Esophagus squamous epithelium (tissue), 5 donors: Measurements from ENCODE around the gene DLL4. TPM values are rescaled to one million over a fixed set of nuclear protein-coding genes. Genes with fewer than 3 reads are reported as not detected.

Experiments
- DNase-seq: peaks from one replicate; lab custom pipeline; 2025; lab: John Stamatoyannopoulos, UW
- H3K27ac ChIP-seq, 4 donors: fragments of 200-600 bp; sonication (generic); one replicate each; pipeline ENCODE4 v1.5.1; 2016 to 2019; ENCODE audit warnings: mild to moderate bottlenecking in 1 of 4
- H3K27me3 ChIP-seq, 4 donors: fragments of 200-600 bp; sonication (generic); 1 replicate in 3 of 4; 2 replicates in 1 of 4; pipeline versions ENCODE4 v1.5.1 to v1.6.0; 2017 to 2021; ENCODE audit warnings: antibody characterized with exemption in 1 of 4
- H3K36me3 ChIP-seq, 3 donors: fragments of 200-600 bp; sonication (generic); one replicate each; pipeline ENCODE4 v1.5.1; 2016 to 2019
- H3K4me1 ChIP-seq, 3 donors: fragments of 200-600 bp; sonication (generic); one replicate each; pipeline ENCODE4 v1.5.1; 2017 to 2019
- H3K4me3 ChIP-seq, 4 donors: fragments of 200-600 bp; sonication (generic); 1 replicate in 3 of 4; 2 replicates in 1 of 4; pipeline ENCODE4 v1.5.1; 2016 to 2019; ENCODE audit warnings: mild to moderate bottlenecking in 2 of 4, moderate library complexity in 1 of 4
- H3K9me3 ChIP-seq, 3 donors: fragments of 200-600 bp; sonication (generic); one replicate each; pipeline ENCODE4 v1.5.1; 2016 to 2019
- CTCF ChIP-seq, 6 experiments: fragments of 450-650 bp in 4 of 6; fragments of 200-600 bp in 2 of 6; sonication (generic) in 2 of 6; IDR thresholded peaks; one replicate each; pipeline ENCODE4 v1.5.1; 2016 to 2019; ENCODE audit warnings: antibody characterized with exemption in 6 of 6, mild to moderate bottlenecking in 4 of 6, moderate library complexity in 4 of 6
- POLR2A ChIP-seq, 4 donors: fragments of 450-650 bp; IDR thresholded peaks; one replicate each; pipeline ENCODE4 v1.6.1; 2017; ENCODE audit warnings: antibody characterized with exemption in 4 of 4, mild to moderate bottlenecking in 4 of 4, moderate library complexity in 3 of 4
- WGBS, 2 donors: methylation state at CpG; one replicate each; pipeline ENCODE4 v1.1.5; 2018; 5-methylcytosine and 5-hydroxymethylcytosine counted together
- intact Hi-C: fragments of 100-400 bp; cut with DNase I; formaldehyde crosslinking; loops from one replicate; pipeline ENCODE4 v1.15.0; 2022
- total RNA-seq, 4 donors: library from RNA; depleted of rRNA; stranded (reverse); fragments of >200 nt; gene quantifications; one replicate each; pipeline ENCODE4 v1.1.0, GENCODE V29; 2016
- donor health status: DM: yes; HTN: yes; CAD: no.

The DLL4 gene
- total RNA-seq, 4 donors from 2014 or later = 0.68 to 4.6 (median 1.3) TPM

GRCh38 chr15:40974879-40975278, 45.7 kb downstream of the DLL4 start:
- no peak overlapping the region for H3K27ac ChIP-seq
- H3K4me3 ChIP-seq = no peak overlapping the region
- H3K36me3 ChIP-seq = peaks cover 19 to 46% (median 28%) of the 10 kb centered on the region in 3 donors
- 81 to 88% methylated on average over 4 of the region's 4 CpGs for WGBS, 2 donors
- peaks cover 0 to 14% (median 0%) of the 10 kb centered on the region in 3 donors for H3K4me1 ChIP-seq
- TF ChIP-seq CTCF (IDR thresholded peaks at IDR 0.05) (no peak), POLR2A (IDR thresholded peaks at IDR 0.05) (no peak)
- no peak for DNase-seq
- intact Hi-C loops = no loop called here
- H3K9me3 ChIP-seq = no peaks in the 10 kb centered on the region
- no peaks in the 10 kb centered on the region for H3K27me3 ChIP-seq

- Histone ChIP-seq H3K4me1 (peaks cover 0 to 12% (median 0%) of the 10 kb centered on the region in 3 donors), H3K36me3 (peaks cover 28 to 66% (median 43%) of the 10 kb centered on the region in 3 donors)
These were observed 47.7 kb downstream of the DLL4 start for GRCh38 chr15:40976819-40977218.

GRCh38 chr15:40978141-40978540, 49.0 kb downstream of the DLL4 start:
- 96% methylated on average over 2 of the region's 2 CpGs; no CpG with 5 or more reads in 1 of the 2 donors for WGBS, 2 donors
- Histone ChIP-seq H3K36me3 (peaks cover 39 to 79% (median 56%) of the 10 kb centered on the region in 3 donors), H3K4me1 (no peaks in the 10 kb centered on the region), H3K4me3 (no peak overlapping the region), H3K9me3 (no peaks in the 10 kb centered on the region), H3K27ac (no peak overlapping the region), H3K27me3 (no peaks in the 10 kb centered on the region)
- DNase-seq = no peak
- TF ChIP-seq POLR2A (IDR thresholded peaks at IDR 0.05) (no peak), CTCF (IDR thresholded peaks at IDR 0.05) (no peak)
- intact Hi-C loops = no loop called here

More at GRCh38 chr15:40976819-40977218, 47.7 kb downstream of the DLL4 start:
- DNase-seq = no peak
- intact Hi-C loops = no loop called here
- no peak for TF ChIP-seq CTCF (IDR thresholded peaks at IDR 0.05)
- no peak for TF ChIP-seq POLR2A (IDR thresholded peaks at IDR 0.05)
- Histone ChIP-seq H3K27me3 (no peaks in the 10 kb centered on the region), H3K9me3 (no peaks in the 10 kb centered on the region), H3K27ac (no peak overlapping the region), H3K4me3 (no peak overlapping the region)
- WGBS, 2 donors = 84 to 89% methylated on average over 7 of the region's 7 CpGs

GRCh38 chr15:40978562-40978961, 49.4 kb downstream of the DLL4 start:
- Histone ChIP-seq H3K36me3 (peaks cover 43 to 83% (median 61%) of the 10 kb centered on the region in 3 donors), H3K27me3 (no peaks in the 10 kb centered on the region), H3K27ac (no peak overlapping the region), H3K4me1 (no peaks in the 10 kb centered on the region), H3K9me3 (no peaks in the 10 kb centered on the region), H3K4me3 (no peak overlapping the region)
- 95 to 97% methylated on average over 4 of the region's 4 CpGs for WGBS, 2 donors
- intact Hi-C loops = no loop called here
- TF ChIP-seq POLR2A (IDR thresholded peaks at IDR 0.05) (no peak), CTCF (IDR thresholded peaks at IDR 0.05) (no peak)
- no peak for DNase-seq

GRCh38 chr15:40981186-40981585, 52.0 kb downstream of the DLL4 start:
- WGBS, 2 donors = 60 to 65% methylated on average over 3 of the region's 3 CpGs
- Histone ChIP-seq H3K4me3 (no peak overlapping the region), H3K4me1 (no peaks in the 10 kb centered on the region), H3K36me3 (peaks cover 51 to 100% (median 81%) of the 10 kb centered on the region in 3 donors), H3K9me3 (no peaks in the 10 kb centered on the region), H3K27ac (no peak overlapping the region), H3K27me3 (no peaks in the 10 kb centered on the region)
- intact Hi-C loops = no loop called here
- TF ChIP-seq POLR2A (IDR thresholded peaks at IDR 0.05) = no peak
- TF ChIP-seq CTCF (IDR thresholded peaks at IDR 0.05) = no peak
- no peak for DNase-seq
